WERI-Rb-1 (cell line): ENCODE results near the gene CHSY3.
"Not testable (repeated sequence)": the region's sequence is repeated elsewhere in the genome, so short reads cannot be mapped to it uniquely, and the experiment has no call there.

Source experiments
- DNase-seq: peaks from one replicate; pipeline ENCODE4 v3.0.0-alpha.2; 2020
- H3K27ac ChIP-seq: fragments of 250-450 bp; sonication (Bioruptor Pico); 2 replicates; pipeline ENCODE4 v1.5.1; 2020; ENCODE audit warnings: mild to moderate bottlenecking, moderate library complexity
- H3K27me3 ChIP-seq: fragments of 250-450 bp; sonication (Bioruptor Pico); 2 replicates; pipeline ENCODE4 v1.5.1; 2021; ENCODE audit warnings: mild to moderate bottlenecking, low read depth, moderate library complexity; ENCODE audit not compliant: insufficient read depth, severe bottlenecking
- H3K36me3 ChIP-seq: fragments of 250-450 bp; sonication (Bioruptor Pico); 2 replicates; pipeline ENCODE4 v1.5.1; 2020; ENCODE audit warnings: mild to moderate bottlenecking, moderate library complexity
- H3K4me3 ChIP-seq: 2 replicates; pipeline ENCODE4 v1.5.1; 2011; ENCODE audit warnings: low read depth, mild to moderate bottlenecking, control low read depth, low read length
- H3K9me3 ChIP-seq: fragments of 250-450 bp; sonication (Bioruptor Pico); 2 replicates; pipeline ENCODE4 v1.5.1; 2021; ENCODE audit warnings: mild to moderate bottlenecking, moderate library complexity; ENCODE audit not compliant: severe bottlenecking
- TF ChIP-seq, protein P1 (sequence below): IDR thresholded peaks from 2 replicates; pipeline ENCODE4 v1.5.1; 2011; ENCODE audit warnings: low read depth, mild to moderate bottlenecking, control low read depth, inconsistent platforms, low read length

The CHSY3 gene

DNA sequence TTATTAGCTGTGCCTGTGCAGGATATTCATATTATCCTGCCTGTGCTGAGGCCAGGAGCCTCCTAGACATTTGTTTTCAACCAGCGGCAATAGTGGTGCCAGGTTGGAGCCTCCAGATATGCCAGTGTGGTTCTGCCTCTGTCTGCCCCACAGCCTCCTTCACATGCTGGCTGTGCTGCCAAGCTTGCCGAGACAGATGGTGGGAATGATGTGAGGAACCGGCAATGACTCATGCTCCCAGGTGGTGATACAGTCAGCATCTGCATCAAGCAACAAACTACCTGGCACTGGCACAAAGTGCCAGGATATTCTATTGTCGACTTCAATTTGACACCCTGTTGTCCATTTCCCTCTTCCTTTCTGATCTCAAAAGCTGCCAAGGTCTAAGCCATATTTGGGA, 285.7 kb downstream of the CHSY3 start:
- no peaks in the 10 kb centered on the region for H3K27me3 ChIP-seq
- no peak for DNase-seq
- TF ChIP-seq, protein P1, sequence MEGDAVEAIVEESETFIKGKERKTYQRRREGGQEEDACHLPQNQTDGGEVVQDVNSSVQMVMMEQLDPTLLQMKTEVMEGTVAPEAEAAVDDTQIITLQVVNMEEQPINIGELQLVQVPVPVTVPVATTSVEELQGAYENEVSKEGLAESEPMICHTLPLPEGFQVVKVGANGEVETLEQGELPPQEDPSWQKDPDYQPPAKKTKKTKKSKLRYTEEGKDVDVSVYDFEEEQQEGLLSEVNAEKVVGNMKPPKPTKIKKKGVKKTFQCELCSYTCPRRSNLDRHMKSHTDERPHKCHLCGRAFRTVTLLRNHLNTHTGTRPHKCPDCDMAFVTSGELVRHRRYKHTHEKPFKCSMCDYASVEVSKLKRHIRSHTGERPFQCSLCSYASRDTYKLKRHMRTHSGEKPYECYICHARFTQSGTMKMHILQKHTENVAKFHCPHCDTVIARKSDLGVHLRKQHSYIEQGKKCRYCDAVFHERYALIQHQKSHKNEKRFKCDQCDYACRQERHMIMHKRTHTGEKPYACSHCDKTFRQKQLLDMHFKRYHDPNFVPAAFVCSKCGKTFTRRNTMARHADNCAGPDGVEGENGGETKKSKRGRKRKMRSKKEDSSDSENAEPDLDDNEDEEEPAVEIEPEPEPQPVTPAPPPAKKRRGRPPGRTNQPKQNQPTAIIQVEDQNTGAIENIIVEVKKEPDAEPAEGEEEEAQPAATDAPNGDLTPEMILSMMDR = no peak
- no peaks in the 10 kb centered on the region for H3K9me3 ChIP-seq
- no peak overlapping the region for H3K4me3 ChIP-seq
- no peaks in the 10 kb centered on the region for H3K36me3 ChIP-seq
- no peak overlapping the region for H3K27ac ChIP-seq

DNA sequence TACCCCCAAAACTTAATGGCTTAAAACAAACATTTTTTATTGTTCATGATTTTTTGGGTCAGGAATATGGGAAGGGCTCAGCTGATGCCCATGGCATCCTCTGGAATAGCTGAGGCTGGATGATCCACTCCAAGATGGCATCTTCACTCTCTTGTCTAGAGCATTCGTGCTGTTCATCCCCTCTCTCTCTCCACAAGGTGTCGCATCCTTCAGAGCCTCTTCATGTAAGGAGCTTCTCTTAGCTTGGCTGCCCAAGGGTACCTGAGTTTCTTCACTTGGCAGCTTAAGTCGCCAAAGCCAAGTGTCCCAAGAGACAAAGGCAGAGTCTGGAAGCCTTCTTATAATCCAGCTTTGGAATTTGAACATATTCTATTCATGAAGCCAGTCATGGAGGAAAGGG, 294.7 kb downstream of the CHSY3 start:
- H3K27me3 ChIP-seq = no peaks in the 10 kb centered on the region
- TF ChIP-seq, protein P1 = 0 out of 2 replicates have a peak, but pooled peaks have one; percentile 28
- no peaks in the 10 kb centered on the region for H3K9me3 ChIP-seq
- no peak overlapping the region for H3K4me3 ChIP-seq
- DNase-seq = peak; percentile 12
- H3K36me3 ChIP-seq = no peaks in the 10 kb centered on the region
- no peak overlapping the region for H3K27ac ChIP-seq

DNA sequence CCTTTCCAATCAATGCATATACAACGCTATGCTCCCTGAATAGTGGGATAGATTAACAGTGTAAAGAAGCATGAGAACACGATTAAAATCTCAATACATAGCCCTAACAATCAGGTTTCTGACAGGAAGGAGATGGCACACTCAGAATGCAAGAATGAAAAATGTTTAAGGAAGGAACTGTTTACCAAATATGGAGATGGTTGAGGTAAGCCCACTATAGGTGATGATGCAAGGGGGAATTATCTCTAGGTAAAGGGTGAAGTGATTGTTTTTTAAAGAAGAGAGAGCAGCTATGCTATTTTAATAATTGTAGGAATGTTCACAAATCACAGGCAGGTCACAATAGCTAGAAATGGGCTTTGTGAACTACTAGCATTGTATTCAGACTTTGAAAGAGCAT, 302.4 kb downstream of the CHSY3 start:
- TF ChIP-seq, protein P1 = no peak

DNA sequence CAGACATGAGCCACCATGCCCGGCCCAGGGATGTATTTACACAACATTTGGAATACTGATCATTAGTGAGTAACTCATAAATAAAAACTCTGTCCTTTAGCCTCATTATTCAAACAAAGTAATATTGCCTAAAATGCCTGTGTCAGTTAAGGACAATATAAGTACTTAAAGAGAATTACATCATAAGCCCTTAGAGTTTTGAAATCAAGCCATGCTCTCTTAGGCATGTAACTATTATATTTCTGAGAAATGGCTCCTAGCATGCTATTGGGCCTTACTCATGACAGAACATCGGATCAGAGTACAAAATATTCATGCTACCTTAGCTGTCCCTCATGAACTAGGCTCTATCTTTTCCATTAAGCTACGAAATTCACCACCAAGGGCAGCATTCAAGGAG, 309.3 kb downstream of the CHSY3 start:
- TF ChIP-seq, protein P1 = no peak
- no peaks in the 10 kb centered on the region for H3K36me3 ChIP-seq
- no peak for DNase-seq
- H3K27me3 ChIP-seq = no peaks in the 10 kb centered on the region
- H3K27ac ChIP-seq = no peak overlapping the region
- H3K4me3 ChIP-seq = no peak overlapping the region
- H3K9me3 ChIP-seq = no peaks in the 10 kb centered on the region

More for the DNA sequence above, 302.4 kb downstream of the CHSY3 start:
- Histone ChIP-seq H3K27me3 (no peaks in the 10 kb centered on the region), H3K36me3 (no peaks in the 10 kb centered on the region), H3K9me3 (no peaks in the 10 kb centered on the region), H3K27ac (no peak overlapping the region), H3K4me3 (no peak overlapping the region)
- no peak for DNase-seq

DNA sequence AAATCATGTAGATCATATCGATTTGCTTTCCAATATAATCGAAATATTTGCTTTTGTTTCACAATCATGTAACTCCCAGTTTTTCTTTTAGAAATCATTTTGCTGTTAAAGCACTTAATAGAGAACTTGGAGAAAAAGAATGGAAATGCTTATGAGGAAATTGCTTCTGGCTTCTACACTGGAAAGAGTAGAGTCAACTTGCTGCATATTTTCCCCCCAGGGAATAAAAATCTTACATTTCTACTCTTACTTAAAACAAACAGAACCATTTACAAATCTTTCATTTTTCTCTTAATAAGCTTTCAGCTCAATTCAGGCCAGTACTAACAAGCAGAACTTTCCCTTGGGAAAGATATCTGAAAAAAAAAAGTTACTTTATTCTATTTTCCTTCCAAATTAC, 312.0 kb downstream of the CHSY3 start:
- Histone ChIP-seq H3K27ac (no peak overlapping the region), H3K9me3 (no peaks in the 10 kb centered on the region), H3K27me3 (no peaks in the 10 kb centered on the region), H3K36me3 (no peaks in the 10 kb centered on the region), H3K4me3 (no peak overlapping the region)
- TF ChIP-seq, protein P1 = no peak
- no peak for DNase-seq

DNA sequence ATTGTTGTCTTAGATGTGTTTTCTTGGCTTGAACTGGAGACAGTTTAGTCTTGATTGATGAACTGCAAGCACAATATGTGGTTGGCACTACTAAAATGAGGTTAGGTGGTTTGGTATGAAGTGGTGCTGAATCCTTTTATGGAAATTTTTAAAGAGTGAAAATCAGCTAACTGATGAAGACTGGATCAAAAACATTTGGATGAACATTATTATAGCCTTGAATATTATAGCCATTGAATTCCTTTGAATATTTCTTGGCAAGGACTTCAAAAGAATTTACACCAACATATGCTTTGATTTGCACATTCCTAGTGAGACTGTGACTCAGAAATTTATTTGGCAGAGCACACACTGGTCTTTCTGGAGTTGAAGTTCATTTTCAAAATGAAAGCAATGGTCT, 318.3 kb downstream of the CHSY3 start:
- Histone ChIP-seq H3K4me3 (no peak overlapping the region), H3K27ac (no peak overlapping the region), H3K36me3 (no peaks in the 10 kb centered on the region), H3K9me3 (peaks cover 3% of the 10 kb centered on the region), H3K27me3 (no peaks in the 10 kb centered on the region)
- TF ChIP-seq, protein P1 = no peak
- no peak for DNase-seq

DNA sequence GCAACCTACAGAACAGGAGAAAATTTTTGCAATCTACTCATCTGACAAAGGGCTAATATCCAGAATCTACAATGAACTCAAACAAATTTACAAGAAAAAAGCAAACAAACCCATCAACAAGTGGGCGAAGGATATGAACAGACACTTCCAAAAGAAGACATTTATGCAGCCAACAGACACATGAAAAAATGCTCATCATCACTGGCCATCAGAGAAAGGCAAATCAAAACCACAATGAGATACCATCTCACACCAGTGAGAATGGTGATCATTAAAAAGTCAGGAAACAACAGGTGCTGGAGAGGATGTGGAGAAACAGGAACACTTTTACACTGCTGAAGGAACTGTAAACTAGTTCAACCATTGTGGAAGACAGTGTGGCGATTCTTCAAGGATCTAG, 322.3 kb downstream of the CHSY3 start:
- not testable (repeated sequence) for H3K27me3 ChIP-seq, DNase-seq, H3K27ac ChIP-seq, H3K9me3 ChIP-seq, H3K36me3 ChIP-seq, H3K4me3 ChIP-seq
